ENCODE results near the gene CDK8. TPM values are rescaled to one million over a fixed set of nuclear protein-coding genes. Genes with fewer than 3 reads are reported as not detected.

The CDK8 gene
- polyA plus RNA-seq, 4 donors, result 16.8 to 29.7 (median 25.3) TPM

- FAIRE-seq, result no peak
- DNase-seq, result no peak
- H3K27ac ChIP-seq (ENCODE audit: low read depth in 1 of 3, low read length in 2 of 3), result no peak overlapping the region
Measured at GRCh38 chr13:26435171-26435570, 181.2 kb downstream of the CDK8 start.

DNA sequence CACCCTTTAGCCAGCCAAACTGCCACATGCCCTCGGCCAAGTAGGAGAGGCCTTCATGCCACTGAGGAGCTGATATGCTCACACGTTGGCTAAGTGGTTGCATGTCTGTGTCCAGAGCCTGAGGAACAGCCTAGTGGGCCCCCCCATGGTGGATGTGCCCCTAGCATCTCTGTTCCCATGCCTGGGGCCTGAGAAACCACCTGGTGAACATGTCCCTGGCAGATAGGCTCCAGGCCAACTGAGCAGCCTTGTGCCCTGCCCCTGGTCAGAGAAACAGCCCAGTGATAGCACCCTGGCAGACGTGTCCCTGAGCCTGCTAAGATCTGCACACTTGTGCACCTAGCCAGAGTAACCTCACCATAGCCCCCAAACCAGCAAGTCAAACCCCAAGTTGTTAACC is 181.7 kb downstream of the CDK8 start:
- 65 to 75% (median 72%) methylated on average over 3 of the region's 3 CpGs for WGBS, 3 donors
- FAIRE-seq (no peak), DNase-seq (no peak)
- no peaks in the 10 kb centered on the region for H3K4me1 ChIP-seq (ENCODE audit: control insufficient read depth in 3 of 3, insufficient read depth in 2 of 3, low read depth in 1 of 3, low read length in 2 of 3)
- no peaks in the 10 kb centered on the region for H3K27me3 ChIP-seq (ENCODE audit: control insufficient read depth in 3 of 3, insufficient read depth in 3 of 3, low read length in 3 of 3)
- H3K27ac ChIP-seq (ENCODE audit: low read depth in 1 of 3, low read length in 2 of 3), result no peak overlapping the region
- no peak overlapping the region for H3K4me3 ChIP-seq (ENCODE audit: low read depth in 1 of 3, low read length in 3 of 3)
- peaks cover 0 to 9% of the 10 kb centered on the region in 2 donors for H3K9me3 ChIP-seq (ENCODE audit: control insufficient read depth in 2 of 2, insufficient read depth in 1 of 2, low read depth in 1 of 2, low read length in 1 of 2)
- H3K36me3 ChIP-seq (ENCODE audit: control insufficient read depth in 3 of 3, insufficient read depth in 2 of 3, low read depth in 1 of 3, low read length in 3 of 3), result no peaks in the 10 kb centered on the region

More at GRCh38 chr13:26435171-26435570, 181.2 kb downstream of the CDK8 start:
- Histone ChIP-seq H3K36me3 (ENCODE audit: control insufficient read depth in 3 of 3, insufficient read depth in 2 of 3, low read depth in 1 of 3, low read length in 3 of 3) (no peaks in the 10 kb centered on the region), H3K4me1 (ENCODE audit: control insufficient read depth in 3 of 3, insufficient read depth in 2 of 3, low read depth in 1 of 3, low read length in 2 of 3) (no peaks in the 10 kb centered on the region), H3K4me3 (ENCODE audit: low read depth in 1 of 3, low read length in 3 of 3) (no peak overlapping the region), H3K9me3 (ENCODE audit: control insufficient read depth in 2 of 2, insufficient read depth in 1 of 2, low read depth in 1 of 2, low read length in 1 of 2) (peaks cover 0 to 9% of the 10 kb centered on the region in 2 donors), H3K27me3 (ENCODE audit: control insufficient read depth in 3 of 3, insufficient read depth in 3 of 3, low read length in 3 of 3) (no peaks in the 10 kb centered on the region)

DNA sequence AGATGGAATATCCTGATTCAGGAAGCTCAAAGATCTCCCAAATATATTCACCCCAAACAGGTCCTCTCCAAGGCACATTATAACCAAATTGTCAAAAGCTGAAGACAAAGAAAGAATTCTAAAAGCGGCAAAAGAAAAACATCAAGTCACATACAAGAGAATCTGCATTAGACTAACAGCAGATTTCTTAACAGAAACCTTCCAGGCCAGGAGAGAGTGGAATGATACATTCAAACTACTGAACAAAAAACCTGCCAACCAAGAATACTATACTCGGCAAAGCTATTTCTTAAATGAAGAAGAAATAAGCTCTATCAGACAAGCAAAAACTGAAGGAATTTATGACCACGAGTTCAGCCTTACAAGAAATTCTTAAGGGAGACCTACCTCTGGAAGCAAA is 183.0 kb downstream of the CDK8 start:
- FAIRE-seq, result no peak
- 86 to 88% (median 88%) methylated on average over 3 of the region's 3 CpGs for WGBS, 3 donors
- DNase-seq, result no peak

GRCh38 chr13:26440111-26440510 is 186.2 kb downstream of the CDK8 start:
- Histone ChIP-seq H3K4me3 (ENCODE audit: low read depth in 1 of 3, low read length in 3 of 3) (no peak overlapping the region), H3K4me1 (ENCODE audit: control insufficient read depth in 3 of 3, insufficient read depth in 2 of 3, low read depth in 1 of 3, low read length in 2 of 3) (peaks cover 2 to 11% (median 3%) of the 10 kb centered on the region in 3 donors), H3K36me3 (ENCODE audit: control insufficient read depth in 3 of 3, insufficient read depth in 2 of 3, low read depth in 1 of 3, low read length in 3 of 3) (no peaks in the 10 kb centered on the region), H3K9me3 (ENCODE audit: control insufficient read depth in 2 of 2, insufficient read depth in 1 of 2, low read depth in 1 of 2, low read length in 1 of 2) (peaks cover 0 to 9% of the 10 kb centered on the region in 2 donors), H3K27me3 (ENCODE audit: control insufficient read depth in 3 of 3, insufficient read depth in 3 of 3, low read length in 3 of 3) (no peaks in the 10 kb centered on the region), H3K27ac (ENCODE audit: low read depth in 1 of 3, low read length in 2 of 3) (no peak overlapping the region)
- FAIRE-seq (no peak), DNase-seq (no peak)
- 65 to 84% (median 70%) methylated on average over 3 of the region's 3 CpGs for whole genome bisulfite sequencing, 3 donors

More for the DNA sequence above, 183.0 kb downstream of the CDK8 start:
- Histone ChIP-seq H3K4me1 (ENCODE audit: control insufficient read depth in 3 of 3, insufficient read depth in 2 of 3, low read depth in 1 of 3, low read length in 2 of 3) (peaks cover 0 to 3% (median 2%) of the 10 kb centered on the region in 3 donors), H3K4me3 (ENCODE audit: low read depth in 1 of 3, low read length in 3 of 3) (no peak overlapping the region), H3K36me3 (ENCODE audit: control insufficient read depth in 3 of 3, insufficient read depth in 2 of 3, low read depth in 1 of 3, low read length in 3 of 3) (no peaks in the 10 kb centered on the region), H3K9me3 (ENCODE audit: control insufficient read depth in 2 of 2, insufficient read depth in 1 of 2, low read depth in 1 of 2, low read length in 1 of 2) (peaks cover 0 to 9% of the 10 kb centered on the region in 2 donors), H3K27ac (ENCODE audit: low read depth in 1 of 3, low read length in 2 of 3) (no peak overlapping the region), H3K27me3 (ENCODE audit: control insufficient read depth in 3 of 3, insufficient read depth in 3 of 3, low read length in 3 of 3) (no peaks in the 10 kb centered on the region)

GRCh38 chr13:26441476-26441875 is 187.5 kb downstream of the CDK8 start:
- Histone ChIP-seq H3K36me3 (ENCODE audit: control insufficient read depth in 3 of 3, insufficient read depth in 2 of 3, low read depth in 1 of 3, low read length in 3 of 3) (no peaks in the 10 kb centered on the region), H3K9me3 (ENCODE audit: control insufficient read depth in 2 of 2, insufficient read depth in 1 of 2, low read depth in 1 of 2, low read length in 1 of 2) (no peaks in the 10 kb centered on the region), H3K27ac (ENCODE audit: low read depth in 1 of 3, low read length in 2 of 3) (peak overlapping the region in 1 of 3 donors; percentile 45), H3K4me3 (ENCODE audit: low read depth in 1 of 3, low read length in 3 of 3) (no peak overlapping the region), H3K27me3 (ENCODE audit: control insufficient read depth in 3 of 3, insufficient read depth in 3 of 3, low read length in 3 of 3) (no peaks in the 10 kb centered on the region), H3K4me1 (ENCODE audit: control insufficient read depth in 3 of 3, insufficient read depth in 2 of 3, low read depth in 1 of 3, low read length in 2 of 3) (peaks cover 2 to 11% (median 3%) of the 10 kb centered on the region in 3 donors)
- peak; percentile 29 to 71 for DNase-seq
- 58 to 82% (median 71%) methylated on average over 8 of the region's 8 CpGs for WGBS, 3 donors
- FAIRE-seq, result no peak

DNA sequence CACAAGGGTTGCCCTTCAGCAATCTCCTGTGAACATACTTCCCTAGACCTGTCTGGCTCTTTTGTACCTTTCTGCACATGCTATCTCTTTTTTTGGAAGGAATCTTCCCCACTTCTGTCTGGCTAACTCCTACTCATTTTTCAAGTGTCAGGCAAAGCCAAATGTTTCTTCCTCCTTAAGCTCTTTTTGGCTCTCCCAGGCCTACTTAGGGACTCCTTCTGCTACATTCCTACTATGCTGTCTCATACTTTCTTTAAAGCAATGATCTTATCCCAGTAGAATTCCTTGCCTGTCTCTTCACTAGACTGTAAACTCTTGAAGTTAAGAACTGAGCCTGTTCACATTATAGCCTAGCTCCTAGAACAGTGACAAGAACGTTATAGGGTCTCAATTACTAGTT is 188.6 kb downstream of the CDK8 start:
- no peaks in the 10 kb centered on the region for H3K36me3 ChIP-seq (ENCODE audit: control insufficient read depth in 3 of 3, insufficient read depth in 2 of 3, low read depth in 1 of 3, low read length in 3 of 3)

DNA sequence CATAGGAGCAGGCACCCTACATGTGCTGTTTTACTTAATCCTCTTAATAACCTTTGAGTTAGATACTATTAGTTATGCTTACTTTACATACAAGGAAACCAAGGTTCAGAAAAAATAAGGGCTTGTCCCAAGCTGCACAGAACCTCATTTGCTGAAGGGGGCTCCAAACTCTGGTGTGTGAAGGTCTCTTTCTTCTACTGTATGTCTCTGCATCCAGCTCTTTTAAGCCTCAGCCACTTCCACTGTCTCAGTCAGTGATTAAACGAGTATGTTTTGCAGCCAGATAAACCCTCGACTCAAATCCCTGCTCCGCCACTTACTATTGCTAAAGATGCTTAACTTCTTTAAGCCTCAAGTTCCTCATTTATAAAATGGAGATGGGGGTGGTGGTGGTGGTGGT is 191.2 kb downstream of the CDK8 start:
- H3K27ac ChIP-seq (ENCODE audit: low read depth in 1 of 3, low read length in 2 of 3), result no peak overlapping the region
- 75 to 92% (median 81%) methylated on average over 3 of the region's 3 CpGs for WGBS, 3 donors
- H3K4me1 ChIP-seq (ENCODE audit: control insufficient read depth in 3 of 3, insufficient read depth in 2 of 3, low read depth in 1 of 3, low read length in 2 of 3), result peaks cover 2 to 11% (median 3%) of the 10 kb centered on the region in 3 donors
- no peaks in the 10 kb centered on the region for H3K27me3 ChIP-seq (ENCODE audit: control insufficient read depth in 3 of 3, insufficient read depth in 3 of 3, low read length in 3 of 3)
- H3K9me3 ChIP-seq (ENCODE audit: control insufficient read depth in 2 of 2, insufficient read depth in 1 of 2, low read depth in 1 of 2, low read length in 1 of 2), result no peaks in the 10 kb centered on the region
- H3K4me3 ChIP-seq (ENCODE audit: low read depth in 1 of 3, low read length in 3 of 3), result no peak overlapping the region
- no peaks in the 10 kb centered on the region for H3K36me3 ChIP-seq (ENCODE audit: control insufficient read depth in 3 of 3, insufficient read depth in 2 of 3, low read depth in 1 of 3, low read length in 3 of 3)
- FAIRE-seq (no peak), DNase-seq (no peak)

More for the DNA sequence above, 188.6 kb downstream of the CDK8 start:
- Histone ChIP-seq H3K27ac (ENCODE audit: low read depth in 1 of 3, low read length in 2 of 3) (peak overlapping the region in 2 of 3 donors; percentile 22 to 45), H3K4me1 (ENCODE audit: control insufficient read depth in 3 of 3, insufficient read depth in 2 of 3, low read depth in 1 of 3, low read length in 2 of 3) (peaks cover 2 to 11% (median 3%) of the 10 kb centered on the region in 3 donors), H3K9me3 (ENCODE audit: control insufficient read depth in 2 of 2, insufficient read depth in 1 of 2, low read depth in 1 of 2, low read length in 1 of 2) (no peaks in the 10 kb centered on the region), H3K4me3 (ENCODE audit: low read depth in 1 of 3, low read length in 3 of 3) (no peak overlapping the region), H3K27me3 (ENCODE audit: control insufficient read depth in 3 of 3, insufficient read depth in 3 of 3, low read length in 3 of 3) (no peaks in the 10 kb centered on the region)
- no peak for FAIRE-seq
- 12 to 25% (median 19%) methylated on average over 1 of the region's 1 CpG for WGBS, 3 donors
- DNase-seq, result no peak

DNA sequence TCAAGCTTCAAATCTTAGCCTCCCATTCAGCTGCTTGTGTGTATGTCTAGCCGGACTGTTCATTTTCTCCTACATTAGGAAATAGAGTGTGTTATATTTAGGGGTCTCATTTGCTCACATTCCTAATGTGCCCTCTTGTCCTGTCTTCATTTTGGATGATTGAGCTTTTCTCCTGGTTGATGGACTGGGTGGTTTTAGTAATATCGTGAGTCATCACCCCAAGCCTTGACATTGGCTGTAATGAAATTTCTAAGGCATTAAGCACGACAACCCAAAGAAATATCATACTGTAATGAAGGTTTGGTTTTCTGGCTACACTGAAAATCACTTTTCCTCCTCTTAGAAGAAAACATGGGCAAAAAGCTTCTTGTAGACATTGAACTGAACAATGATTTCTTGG is 192.8 kb downstream of the CDK8 start:
- peaks cover 2 to 11% (median 2%) of the 10 kb centered on the region in 3 donors for H3K4me1 ChIP-seq (ENCODE audit: control insufficient read depth in 3 of 3, insufficient read depth in 2 of 3, low read depth in 1 of 3, low read length in 2 of 3)
- DNase-seq (no peak), FAIRE-seq (no peak)
- H3K27ac ChIP-seq (ENCODE audit: low read depth in 1 of 3, low read length in 2 of 3), result no peak overlapping the region
- H3K36me3 ChIP-seq (ENCODE audit: control insufficient read depth in 3 of 3, insufficient read depth in 2 of 3, low read depth in 1 of 3, low read length in 3 of 3), result no peaks in the 10 kb centered on the region
- 87 to 94% (median 93%) methylated on average over 3 of the region's 3 CpGs for WGBS, 3 donors
- no peak overlapping the region for H3K4me3 ChIP-seq (ENCODE audit: low read depth in 1 of 3, low read length in 3 of 3)
- no peaks in the 10 kb centered on the region for H3K9me3 ChIP-seq (ENCODE audit: control insufficient read depth in 2 of 2, insufficient read depth in 1 of 2, low read depth in 1 of 2, low read length in 1 of 2)
- H3K27me3 ChIP-seq (ENCODE audit: control insufficient read depth in 3 of 3, insufficient read depth in 3 of 3, low read length in 3 of 3), result no peaks in the 10 kb centered on the region

DNA sequence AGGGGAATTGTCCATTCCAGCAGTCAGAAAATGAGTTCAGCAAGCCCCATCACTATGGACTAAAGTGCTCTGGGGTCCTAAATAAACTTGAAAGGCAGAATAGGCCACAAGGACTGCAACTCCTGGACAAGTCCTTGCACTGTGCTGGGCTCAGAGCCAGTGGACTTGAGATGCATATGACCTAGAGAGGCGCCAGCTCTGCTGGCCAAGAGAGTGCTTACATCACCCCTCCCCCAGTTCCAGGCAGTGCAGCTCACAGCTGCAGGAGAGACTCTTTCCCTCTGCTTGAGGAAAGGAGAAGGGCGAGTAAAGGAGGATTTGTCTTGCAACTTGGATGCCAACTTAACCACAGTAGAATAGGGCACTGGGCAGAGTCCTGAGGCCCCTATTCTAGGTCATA is 194.1 kb downstream of the CDK8 start:
- Histone ChIP-seq H3K36me3 (ENCODE audit: control insufficient read depth in 3 of 3, insufficient read depth in 2 of 3, low read depth in 1 of 3, low read length in 3 of 3) (no peaks in the 10 kb centered on the region), H3K9me3 (ENCODE audit: control insufficient read depth in 2 of 2, insufficient read depth in 1 of 2, low read depth in 1 of 2, low read length in 1 of 2) (no peaks in the 10 kb centered on the region), H3K4me1 (ENCODE audit: control insufficient read depth in 3 of 3, insufficient read depth in 2 of 3, low read depth in 1 of 3, low read length in 2 of 3) (peaks cover 0 to 3% (median 1%) of the 10 kb centered on the region in 3 donors), H3K4me3 (ENCODE audit: low read depth in 1 of 3, low read length in 3 of 3) (no peak overlapping the region), H3K27me3 (ENCODE audit: control insufficient read depth in 3 of 3, insufficient read depth in 3 of 3, low read length in 3 of 3) (no peaks in the 10 kb centered on the region), H3K27ac (ENCODE audit: low read depth in 1 of 3, low read length in 2 of 3) (no peak overlapping the region)
- FAIRE-seq (no peak), DNase-seq (no peak)
- 81 to 88% (median 85%) methylated on average over 2 of the region's 2 CpGs for WGBS, 3 donors
